ENCODE measurements around the gene PEX10. TPM values are rescaled to one million over a fixed set of nuclear protein-coding genes. Genes with fewer than 3 reads are reported as not detected.

PEX10 gene
- total and polyA plus RNA-seq, 5 donors from 2014 or later, result 6.3 to 9.7 (median 7.9) TPM

DNA sequence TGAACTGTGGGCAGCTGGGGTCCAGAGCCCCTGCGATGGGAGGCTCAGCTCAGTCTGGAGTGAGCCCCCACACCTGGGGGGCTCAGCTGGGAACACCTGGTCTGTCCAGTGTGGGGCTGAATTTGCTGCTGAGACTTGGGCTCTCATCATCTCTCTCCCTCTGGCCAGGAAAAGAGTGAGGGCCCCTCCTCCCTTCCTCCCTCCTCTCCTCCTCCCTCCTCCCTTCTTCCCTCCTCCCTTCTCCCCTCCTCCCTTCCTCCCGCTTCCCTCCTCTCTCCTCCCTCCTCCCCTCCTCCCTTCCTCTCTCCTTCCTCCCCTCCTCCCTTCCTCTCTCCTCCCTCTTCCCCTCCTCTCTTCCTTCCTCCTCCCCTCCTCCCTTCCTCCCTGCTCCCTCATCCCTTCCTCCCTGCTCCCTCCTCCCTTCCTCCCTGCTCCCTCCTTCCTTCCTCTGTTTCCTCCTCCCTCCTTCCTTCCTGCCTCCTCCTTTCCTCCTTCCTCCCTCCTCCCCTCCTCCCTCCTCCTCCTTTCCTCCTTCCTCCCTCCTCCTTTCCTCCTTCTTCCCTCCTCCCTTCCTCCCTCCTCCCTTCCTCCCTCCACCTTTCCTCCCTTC is 23.5 kb upstream of the PEX10 start:
- Histone ChIP-seq H3K36me3 (ENCODE audit: control insufficient read depth, insufficient read depth, low read length) (no peaks in the 10 kb centered on the region), H3K27ac (ENCODE audit: insufficient read depth, low read length, poor library complexity, severe bottlenecking) (no peak overlapping the region), H3K4me3 (ENCODE audit: low read depth, low read length) (no peak overlapping the region), H3K27me3 (ENCODE audit: control insufficient read depth, insufficient read depth, low read length) (no peaks in the 10 kb centered on the region), H3K9me3 (ENCODE audit: control insufficient read depth in 2 of 2, low read length in 2 of 2) (no peaks in the 10 kb centered on the region), H3K4me1 (ENCODE audit: control insufficient read depth, insufficient read depth, low read length, poor library complexity, severe bottlenecking) (no peaks in the 10 kb centered on the region)
- no peaks in the 10 kb centered on the region for H3K9me3 Mint-ChIP-seq
- no peaks in the 10 kb centered on the region for H3K36me3 Mint-ChIP-seq
- H3K27me3 Mint-ChIP-seq, result no peaks in the 10 kb centered on the region
- DNase-seq (no peak), ATAC-seq (ENCODE audit: low read depth in 2 of 2) (no peak)
- H3K4me1 Mint-ChIP-seq, result peaks cover 0 to 4% (median 4%) of the 10 kb centered on the region in 4 donors
- no peak overlapping the region for H3K4me3 Mint-ChIP-seq
- no peak overlapping the region for H3K27ac Mint-ChIP-seq

- Histone ChIP-seq H3K4me3 (ENCODE audit: low read depth, low read length) (no peak overlapping the region), H3K4me1 (ENCODE audit: control insufficient read depth, insufficient read depth, low read length, poor library complexity, severe bottlenecking) (no peaks in the 10 kb centered on the region), H3K27me3 (ENCODE audit: control insufficient read depth, insufficient read depth, low read length) (no peaks in the 10 kb centered on the region), H3K27ac (ENCODE audit: insufficient read depth, low read length, poor library complexity, severe bottlenecking) (no peak overlapping the region), H3K9me3 (ENCODE audit: control insufficient read depth in 2 of 2, low read length in 2 of 2) (peaks cover 0 to 2% of the 10 kb centered on the region in 2 experiments), H3K36me3 (ENCODE audit: control insufficient read depth, insufficient read depth, low read length) (no peaks in the 10 kb centered on the region)
- Mint-ChIP-seq H3K4me1 (peaks cover 0 to 4% (median 2%) of the 10 kb centered on the region in 4 donors), H3K27me3 (no peaks in the 10 kb centered on the region), H3K9me3 (no peaks in the 10 kb centered on the region), H3K4me3 (no peak overlapping the region), H3K36me3 (no peaks in the 10 kb centered on the region), H3K27ac (no peak overlapping the region)
- no peak for DNase-seq
- ATAC-seq (ENCODE audit: low read depth in 2 of 2), result no peak
These were observed 22.7 kb upstream of the PEX10 start for GRCh38 chr1:2435091-2435490.

- H3K9me3 ChIP-seq (ENCODE audit: control insufficient read depth in 2 of 2, low read length in 2 of 2), result peaks cover 0 to 11% of the 10 kb centered on the region in 2 experiments
- Mint-ChIP-seq H3K27me3 (no peaks in the 10 kb centered on the region), H3K9me3 (peaks cover 0 to 1% (median 0%) of the 10 kb centered on the region in 7 donors), H3K4me1 (peaks cover 0 to 4% (median 1%) of the 10 kb centered on the region in 4 donors), H3K36me3 (no peaks in the 10 kb centered on the region), H3K27ac (no peak overlapping the region), H3K4me3 (no peak overlapping the region)
- DNase-seq (no peak), ATAC-seq (ENCODE audit: low read depth in 2 of 2) (no peak)
- H3K4me3 ChIP-seq (ENCODE audit: low read depth, low read length), result no peak overlapping the region
- H3K27me3 ChIP-seq (ENCODE audit: control insufficient read depth, insufficient read depth, low read length), result no peaks in the 10 kb centered on the region
- no peak overlapping the region for H3K27ac ChIP-seq (ENCODE audit: insufficient read depth, low read length, poor library complexity, severe bottlenecking)
- no peaks in the 10 kb centered on the region for H3K4me1 ChIP-seq (ENCODE audit: control insufficient read depth, insufficient read depth, low read length, poor library complexity, severe bottlenecking)
- no peaks in the 10 kb centered on the region for H3K36me3 ChIP-seq (ENCODE audit: control insufficient read depth, insufficient read depth, low read length)
These were observed 21.7 kb upstream of the PEX10 start for GRCh38 chr1:2433936-2434655.

DNA sequence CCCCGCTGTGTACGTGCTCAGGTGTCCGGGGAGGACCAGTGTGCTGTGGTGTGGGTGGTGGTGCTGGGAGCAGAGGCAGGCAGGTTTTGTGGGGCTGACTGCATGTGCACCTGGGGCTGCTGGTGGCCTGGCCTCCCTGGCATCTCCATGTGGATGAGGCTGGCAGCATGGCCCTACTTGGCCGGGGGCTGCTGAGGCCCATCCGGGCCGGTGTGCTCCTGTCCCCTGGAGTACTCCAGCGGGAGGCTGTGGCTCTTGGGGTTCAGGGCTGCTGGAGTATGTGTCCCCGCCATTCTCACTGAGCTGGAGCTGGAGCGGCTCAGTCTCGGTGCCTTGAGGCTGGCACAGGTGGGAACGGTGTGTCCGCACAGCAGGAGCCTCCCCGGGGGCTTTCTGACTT is 20.8 kb upstream of the PEX10 start:
- no peak overlapping the region for H3K27ac Mint-ChIP-seq
- H3K27me3 Mint-ChIP-seq, result no peaks in the 10 kb centered on the region
- H3K27me3 ChIP-seq (ENCODE audit: control insufficient read depth, insufficient read depth, low read length), result no peaks in the 10 kb centered on the region
- DNase-seq (no peak), ATAC-seq (ENCODE audit: low read depth in 2 of 2) (no peak)
- no peak overlapping the region for H3K4me3 ChIP-seq (ENCODE audit: low read depth, low read length)
- H3K9me3 Mint-ChIP-seq, result peaks cover 0 to 1% (median 0%) of the 10 kb centered on the region in 7 donors
- no peaks in the 10 kb centered on the region for H3K4me1 ChIP-seq (ENCODE audit: control insufficient read depth, insufficient read depth, low read length, poor library complexity, severe bottlenecking)
- no peak overlapping the region for H3K4me3 Mint-ChIP-seq
- no peaks in the 10 kb centered on the region for H3K36me3 Mint-ChIP-seq
- H3K36me3 ChIP-seq (ENCODE audit: control insufficient read depth, insufficient read depth, low read length), result no peaks in the 10 kb centered on the region
- peaks cover 0 to 11% of the 10 kb centered on the region in 2 experiments for H3K9me3 ChIP-seq (ENCODE audit: control insufficient read depth in 2 of 2, low read length in 2 of 2)
- no peak overlapping the region for H3K27ac ChIP-seq (ENCODE audit: insufficient read depth, low read length, poor library complexity, severe bottlenecking)
- peaks cover 0 to 4% (median 1%) of the 10 kb centered on the region in 4 donors for H3K4me1 Mint-ChIP-seq

- Mint-ChIP-seq H3K4me1 (peaks cover 0 to 3% (median under 1%) of the 10 kb centered on the region in 4 donors), H3K27me3 (no peaks in the 10 kb centered on the region), H3K9me3 (peaks cover 0 to 1% (median 0%) of the 10 kb centered on the region in 7 donors), H3K4me3 (no peak overlapping the region), H3K27ac (no peak overlapping the region), H3K36me3 (no peaks in the 10 kb centered on the region)
- Histone ChIP-seq H3K4me3 (ENCODE audit: low read depth, low read length) (no peak overlapping the region), H3K4me1 (ENCODE audit: control insufficient read depth, insufficient read depth, low read length, poor library complexity, severe bottlenecking) (peaks cover 1% of the 10 kb centered on the region), H3K27me3 (ENCODE audit: control insufficient read depth, insufficient read depth, low read length) (no peaks in the 10 kb centered on the region), H3K27ac (ENCODE audit: insufficient read depth, low read length, poor library complexity, severe bottlenecking) (no peak overlapping the region), H3K9me3 (ENCODE audit: control insufficient read depth in 2 of 2, low read length in 2 of 2) (peaks cover 0 to 11% of the 10 kb centered on the region in 2 experiments), H3K36me3 (ENCODE audit: control insufficient read depth, insufficient read depth, low read length) (no peaks in the 10 kb centered on the region)
- ATAC-seq (ENCODE audit: low read depth in 2 of 2) (no peak), DNase-seq (no peak)
These were observed 20.1 kb upstream of the PEX10 start for GRCh38 chr1:2432441-2432844.

DNA sequence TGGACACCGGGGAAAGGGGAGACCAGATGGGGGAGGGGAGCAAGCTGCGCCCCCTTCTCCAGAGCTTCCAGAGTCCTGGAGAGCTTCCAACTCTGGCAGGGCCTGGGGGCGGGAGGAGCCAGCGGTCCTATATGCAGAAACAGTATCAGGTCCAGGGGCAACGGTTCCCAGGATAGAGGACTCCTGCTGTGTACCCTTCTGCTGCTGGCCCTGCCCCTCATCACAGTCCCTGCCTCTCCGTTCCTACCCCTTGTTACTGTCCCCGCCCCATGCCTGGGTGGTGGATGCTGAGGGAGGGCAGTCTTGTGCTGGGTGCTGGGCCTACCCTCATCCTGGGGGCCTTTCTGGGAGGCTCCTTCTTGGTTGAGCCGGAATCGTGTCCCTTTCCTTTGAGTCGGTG is 19.2 kb upstream of the PEX10 start:
- Mint-ChIP-seq H3K9me3 (peaks cover 0 to 1% (median 0%) of the 10 kb centered on the region in 7 donors), H3K36me3 (no peaks in the 10 kb centered on the region), H3K27me3 (no peaks in the 10 kb centered on the region), H3K27ac (no peak overlapping the region), H3K4me3 (no peak overlapping the region), H3K4me1 (no peaks in the 10 kb centered on the region)
- Histone ChIP-seq H3K36me3 (ENCODE audit: control insufficient read depth, insufficient read depth, low read length) (no peaks in the 10 kb centered on the region), H3K4me1 (ENCODE audit: control insufficient read depth, insufficient read depth, low read length, poor library complexity, severe bottlenecking) (peaks cover 3% of the 10 kb centered on the region), H3K9me3 (ENCODE audit: control insufficient read depth in 2 of 2, low read length in 2 of 2) (peaks cover 0 to 11% of the 10 kb centered on the region in 2 experiments), H3K4me3 (ENCODE audit: low read depth, low read length) (no peak overlapping the region), H3K27ac (ENCODE audit: insufficient read depth, low read length, poor library complexity, severe bottlenecking) (no peak overlapping the region), H3K27me3 (ENCODE audit: control insufficient read depth, insufficient read depth, low read length) (no peaks in the 10 kb centered on the region)
- ATAC-seq (ENCODE audit: low read depth in 2 of 2) (no peak), DNase-seq (no peak)

GRCh38 chr1:2431103-2431502 is 18.7 kb upstream of the PEX10 start:
- H3K4me1 Mint-ChIP-seq, result no peaks in the 10 kb centered on the region
- peaks cover 3% of the 10 kb centered on the region for H3K4me1 ChIP-seq (ENCODE audit: control insufficient read depth, insufficient read depth, low read length, poor library complexity, severe bottlenecking)
- H3K27me3 Mint-ChIP-seq, result no peaks in the 10 kb centered on the region
- DNase-seq (no peak), ATAC-seq (ENCODE audit: low read depth in 2 of 2) (no peak)
- no peak overlapping the region for H3K4me3 ChIP-seq (ENCODE audit: low read depth, low read length)
- H3K36me3 Mint-ChIP-seq, result no peaks in the 10 kb centered on the region
- peaks cover 0 to 1% (median 0%) of the 10 kb centered on the region in 7 donors for H3K9me3 Mint-ChIP-seq
- no peak overlapping the region for H3K4me3 Mint-ChIP-seq
- no peak overlapping the region for H3K27ac Mint-ChIP-seq
- no peaks in the 10 kb centered on the region for H3K27me3 ChIP-seq (ENCODE audit: control insufficient read depth, insufficient read depth, low read length)
- H3K9me3 ChIP-seq (ENCODE audit: control insufficient read depth in 2 of 2, low read length in 2 of 2), result peaks cover 0 to 11% of the 10 kb centered on the region in 2 experiments
- no peaks in the 10 kb centered on the region for H3K36me3 ChIP-seq (ENCODE audit: control insufficient read depth, insufficient read depth, low read length)
- H3K27ac ChIP-seq (ENCODE audit: insufficient read depth, low read length, poor library complexity, severe bottlenecking), result no peak overlapping the region

GRCh38 chr1:2430592-2430973 is 18.2 kb upstream of the PEX10 start:
- Mint-ChIP-seq H3K27me3 (no peaks in the 10 kb centered on the region), H3K4me3 (no peak overlapping the region), H3K36me3 (no peaks in the 10 kb centered on the region), H3K9me3 (peaks cover 0 to 1% (median 0%) of the 10 kb centered on the region in 7 donors), H3K27ac (no peak overlapping the region), H3K4me1 (no peaks in the 10 kb centered on the region)
- ATAC-seq (ENCODE audit: low read depth in 2 of 2), result no peak
- Histone ChIP-seq H3K27ac (ENCODE audit: insufficient read depth, low read length, poor library complexity, severe bottlenecking) (no peak overlapping the region), H3K4me3 (ENCODE audit: low read depth, low read length) (no peak overlapping the region), H3K27me3 (ENCODE audit: control insufficient read depth, insufficient read depth, low read length) (no peaks in the 10 kb centered on the region), H3K4me1 (ENCODE audit: control insufficient read depth, insufficient read depth, low read length, poor library complexity, severe bottlenecking) (peaks cover 3% of the 10 kb centered on the region), H3K36me3 (ENCODE audit: control insufficient read depth, insufficient read depth, low read length) (no peaks in the 10 kb centered on the region), H3K9me3 (ENCODE audit: control insufficient read depth in 2 of 2, low read length in 2 of 2) (peaks cover 0 to 11% of the 10 kb centered on the region in 2 experiments)
- no peak for DNase-seq

All from CD4-positive, CD25-positive, alpha-beta regulatory T cell (primary cell).